ENCODE data around the gene SMARCD2.
A peak's percentile ranks its signal among the peaks of the same experiment; 100 is the strongest.
"Not testable (repeated sequence)": the region's sequence is repeated elsewhere in the genome, so short reads cannot be mapped to it uniquely, and the experiment has no call there.

Gene SMARCD2

DNA sequence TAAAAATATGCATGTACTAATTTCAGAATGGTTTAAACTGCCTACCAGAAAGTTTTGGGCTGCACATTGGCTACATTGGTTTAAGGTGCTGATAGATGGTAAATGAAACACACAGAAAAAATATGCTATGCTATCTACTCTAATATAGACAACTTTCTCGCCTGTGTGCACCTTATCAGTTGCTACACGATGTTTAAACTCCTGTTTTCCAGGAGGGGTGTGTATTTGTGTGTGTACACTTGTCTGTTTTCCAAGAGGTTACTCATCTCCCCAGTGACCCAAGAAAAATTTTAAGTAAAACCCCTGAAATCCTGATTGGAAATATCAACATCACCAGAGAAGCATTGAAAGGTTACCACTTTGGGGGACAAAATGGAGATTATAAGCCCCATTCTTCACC is 36.9 kb downstream of the SMARCD2 start:
- DNase-seq (ENCODE audit: low read depth), result no peak

DNA sequence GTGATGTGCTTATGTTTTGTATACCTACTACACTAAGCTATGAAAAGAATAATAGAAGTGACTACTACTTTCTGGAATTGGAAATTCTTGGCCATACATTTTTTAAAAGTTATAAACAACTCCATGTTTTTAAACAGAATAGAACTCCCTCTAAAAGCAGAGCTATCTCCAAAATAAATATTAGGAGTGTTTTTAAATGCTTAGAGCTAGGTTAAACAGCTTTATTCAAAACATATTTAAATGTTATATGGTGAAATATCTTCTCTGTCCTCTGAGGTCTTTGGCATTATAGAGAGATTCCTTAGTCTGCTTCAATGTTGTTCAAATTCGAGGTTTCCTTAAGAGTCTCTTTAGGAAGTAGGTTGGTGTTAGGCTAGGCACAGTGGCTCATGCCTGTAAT is 38.2 kb downstream of the SMARCD2 start:
- H3K4me3 ChIP-seq (ENCODE audit: low read length), result no peak overlapping the region
- no peak for DNase-seq (ENCODE audit: low read depth)
- TF ChIP-seq, protein P1, sequence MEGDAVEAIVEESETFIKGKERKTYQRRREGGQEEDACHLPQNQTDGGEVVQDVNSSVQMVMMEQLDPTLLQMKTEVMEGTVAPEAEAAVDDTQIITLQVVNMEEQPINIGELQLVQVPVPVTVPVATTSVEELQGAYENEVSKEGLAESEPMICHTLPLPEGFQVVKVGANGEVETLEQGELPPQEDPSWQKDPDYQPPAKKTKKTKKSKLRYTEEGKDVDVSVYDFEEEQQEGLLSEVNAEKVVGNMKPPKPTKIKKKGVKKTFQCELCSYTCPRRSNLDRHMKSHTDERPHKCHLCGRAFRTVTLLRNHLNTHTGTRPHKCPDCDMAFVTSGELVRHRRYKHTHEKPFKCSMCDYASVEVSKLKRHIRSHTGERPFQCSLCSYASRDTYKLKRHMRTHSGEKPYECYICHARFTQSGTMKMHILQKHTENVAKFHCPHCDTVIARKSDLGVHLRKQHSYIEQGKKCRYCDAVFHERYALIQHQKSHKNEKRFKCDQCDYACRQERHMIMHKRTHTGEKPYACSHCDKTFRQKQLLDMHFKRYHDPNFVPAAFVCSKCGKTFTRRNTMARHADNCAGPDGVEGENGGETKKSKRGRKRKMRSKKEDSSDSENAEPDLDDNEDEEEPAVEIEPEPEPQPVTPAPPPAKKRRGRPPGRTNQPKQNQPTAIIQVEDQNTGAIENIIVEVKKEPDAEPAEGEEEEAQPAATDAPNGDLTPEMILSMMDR (IDR thresholded peaks at IDR 0.05; ENCODE audit: insufficient read depth, low read depth, low read length, missing control alignments), result no peak

More for the DNA sequence above, 36.9 kb downstream of the SMARCD2 start:
- TF ChIP-seq, protein P1 (IDR thresholded peaks at IDR 0.05; ENCODE audit: insufficient read depth, low read depth, low read length, missing control alignments), result no peak
- H3K4me3 ChIP-seq (ENCODE audit: low read length), result no peak overlapping the region

DNA sequence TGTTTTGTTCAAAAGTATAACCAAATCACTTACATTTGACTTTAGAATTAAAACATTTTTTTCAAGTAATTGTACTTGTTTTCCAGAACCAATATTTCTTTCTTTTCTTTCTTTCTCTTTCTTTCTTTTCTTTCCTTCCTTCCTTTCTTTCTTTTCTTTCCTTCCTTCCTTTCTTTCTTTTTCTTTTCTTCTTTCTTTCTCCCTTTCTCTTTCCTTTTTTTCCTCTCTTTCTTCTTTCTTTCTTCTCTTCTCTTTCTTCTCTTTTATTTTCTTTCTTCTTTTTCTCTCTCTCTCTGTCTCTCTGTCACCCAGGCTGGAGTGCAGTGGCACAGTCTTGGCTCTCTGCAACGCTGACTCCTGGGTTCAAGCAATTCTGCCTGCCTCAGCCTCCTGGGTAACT is 41.7 kb downstream of the SMARCD2 start:
- no peak for DNase-seq (ENCODE audit: low read depth)
- no peak overlapping the region for H3K4me3 ChIP-seq (ENCODE audit: low read length)
- TF ChIP-seq, protein P1 (IDR thresholded peaks at IDR 0.05; ENCODE audit: insufficient read depth, low read depth, low read length, missing control alignments), result no peak

DNA sequence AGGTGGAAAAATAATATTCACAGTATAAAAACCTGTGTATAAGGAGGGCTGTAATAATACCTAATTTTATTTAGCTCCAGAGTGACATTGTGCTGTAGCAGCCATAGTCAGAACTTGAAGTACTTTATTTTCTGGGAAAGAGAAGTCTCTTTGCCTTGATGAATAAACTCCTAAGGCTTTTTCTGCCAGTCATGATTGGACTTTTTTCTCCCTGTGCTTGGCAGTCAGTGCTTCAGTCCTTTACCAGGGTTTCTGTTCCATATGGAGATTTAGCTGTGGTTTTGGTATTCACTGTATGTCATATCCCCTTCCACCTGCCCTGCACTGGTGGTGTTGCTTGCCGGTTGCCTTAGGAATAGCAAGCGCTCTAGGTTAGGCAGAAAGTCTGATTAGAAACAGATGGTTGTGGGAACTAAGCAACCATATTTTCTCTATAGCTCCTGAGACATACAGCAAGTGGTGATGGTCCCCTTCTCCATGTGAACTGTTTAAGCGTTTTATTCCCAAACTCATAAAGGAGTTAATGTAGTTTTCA is 43.8 kb downstream of the SMARCD2 start:
- no peak for DNase-seq (ENCODE audit: low read depth)
- H3K4me3 ChIP-seq (ENCODE audit: low read length), result no peak overlapping the region
- TF ChIP-seq, protein P1 (IDR thresholded peaks at IDR 0.05; ENCODE audit: insufficient read depth, low read depth, low read length, missing control alignments), result no peak

DNA sequence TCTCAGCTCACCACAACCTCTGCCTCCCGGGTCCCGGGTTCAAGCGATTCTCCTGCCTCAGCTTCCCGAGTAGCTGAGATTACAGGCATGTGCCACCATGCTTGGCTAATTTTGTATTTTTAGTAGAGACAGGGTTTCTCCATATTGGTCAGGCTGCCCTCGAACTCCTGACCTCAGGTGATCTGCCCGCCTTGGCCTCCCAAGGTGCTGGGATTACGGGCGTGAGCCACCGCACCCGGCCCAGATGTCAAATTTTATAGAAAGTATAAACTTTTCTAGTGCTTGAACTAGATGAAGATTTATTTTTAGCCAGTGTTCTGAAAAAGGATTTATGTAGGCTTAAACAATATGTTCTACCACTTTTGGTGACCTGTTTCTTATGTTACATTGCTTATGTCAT is 46.1 kb downstream of the SMARCD2 start:
- H3K4me3 ChIP-seq (ENCODE audit: low read length); DNase-seq (ENCODE audit: low read depth): not testable (repeated sequence)

DNA sequence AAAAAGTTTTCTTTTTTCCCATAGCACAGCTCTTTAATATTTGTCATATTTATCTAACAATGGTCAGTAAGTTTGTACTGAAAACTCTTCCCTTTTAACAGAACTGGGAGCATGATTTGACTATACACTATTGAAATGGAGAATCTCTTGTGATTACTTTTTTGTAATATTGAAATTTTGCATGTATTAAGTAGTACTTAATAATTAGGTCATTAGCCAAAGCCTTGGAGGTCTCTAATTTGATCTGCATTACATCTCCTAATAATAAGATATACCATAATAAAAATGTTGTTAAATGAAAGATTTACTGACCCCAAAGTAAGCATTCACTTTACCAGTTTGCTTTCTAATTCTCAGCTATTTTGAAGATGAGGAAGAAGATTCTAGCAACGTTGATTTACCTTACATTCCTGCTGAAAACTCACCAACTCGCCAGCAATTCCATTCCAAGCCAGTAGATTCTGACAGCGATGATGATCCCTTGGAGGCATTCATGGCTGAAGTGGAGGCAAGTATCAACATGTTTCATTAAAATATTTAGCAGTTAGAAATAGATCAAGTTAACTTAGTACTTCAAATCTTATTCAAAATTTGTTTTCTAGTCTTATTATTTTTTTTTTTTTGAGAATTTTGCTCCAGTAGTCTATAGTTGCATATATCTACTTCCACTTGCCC is 50.3 kb downstream of the SMARCD2 start:
- peak; percentile 78 for DNase-seq (ENCODE audit: low read depth)
- no peak overlapping the region for H3K4me3 ChIP-seq (ENCODE audit: low read length)
- TF ChIP-seq, protein P1 (IDR thresholded peaks at IDR 0.05; ENCODE audit: insufficient read depth, low read depth, low read length, missing control alignments), result peak; percentile 15

DNA sequence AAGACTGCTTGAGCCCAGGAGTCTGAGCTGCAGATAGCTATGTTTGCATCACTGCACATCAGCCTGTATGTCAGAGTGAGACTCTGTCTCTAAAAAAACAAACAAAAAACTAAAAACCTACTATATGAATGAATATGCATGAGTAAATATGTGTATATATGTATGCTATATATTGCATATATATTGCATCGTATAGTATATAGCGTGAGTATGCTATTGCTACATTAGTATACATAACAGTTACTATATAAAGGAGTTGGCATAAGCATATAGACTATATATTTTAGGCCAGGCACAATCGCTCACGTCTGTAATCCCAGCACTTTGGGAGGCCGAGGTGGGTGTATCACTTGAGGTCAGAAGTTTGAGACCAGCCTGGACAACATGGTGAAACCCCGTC is 52.4 kb downstream of the SMARCD2 start:
- TF ChIP-seq, protein P1 (IDR thresholded peaks at IDR 0.05; ENCODE audit: insufficient read depth, low read depth, low read length, missing control alignments), result no peak
- H3K4me3 ChIP-seq (ENCODE audit: low read length), result no peak overlapping the region
- DNase-seq (ENCODE audit: low read depth), result no peak
